ENCODE results near the gene KRT6C.

KRT6C gene

GRCh38 chr12:52434081-52434733, 39.4 kb downstream of the KRT6C start, which contains the start of gene KRT75:
Gene KRT75 (minus strand): TSS chr12:52434371. CDS start chr12:52434304, 67 bp downstream.
- no peak within 1 kb of the TSS for H3K27ac ChIP-seq
- H3K27me3 ChIP-seq: peaks cover 5% of the 10 kb centered on the region
- H3K4me1 ChIP-seq (ENCODE audit: control insufficient read depth in 1 of 2, insufficient read depth in 1 of 2, low read depth in 1 of 2, low read length in 1 of 2): no peaks in the 10 kb centered on the region

GRCh38 chr12:52433501-52434080, 40.0 kb downstream of the KRT6C start:
- H3K27me3 ChIP-seq: peaks cover 5% of the 10 kb centered on the region
- H3K4me1 ChIP-seq (ENCODE audit: control insufficient read depth in 1 of 2, insufficient read depth in 1 of 2, low read depth in 1 of 2, low read length in 1 of 2): no peaks in the 10 kb centered on the region
- H3K27ac ChIP-seq: no peak overlapping the region
- no peaks in the 10 kb centered on the region for H3K36me3 ChIP-seq
- no peaks in the 10 kb centered on the region for H3K9me3 ChIP-seq
- no peak overlapping the region for H3K4me3 ChIP-seq (ENCODE audit: low read depth in 1 of 2, low read length in 1 of 2)
- no peak for TF ChIP-seq CTCF (IDR thresholded peaks at IDR 0.05)

More at GRCh38 chr12:52434081-52434733, 39.4 kb downstream of the KRT6C start, which contains the start of gene KRT75:
- no peaks in the 10 kb centered on the region for H3K36me3 ChIP-seq
- TF ChIP-seq CTCF (IDR thresholded peaks at IDR 0.05): no peak
- H3K9me3 ChIP-seq: no peaks in the 10 kb centered on the region
- H3K4me3 ChIP-seq (ENCODE audit: low read depth in 1 of 2, low read length in 1 of 2): no peak within 1 kb of the TSS

- no peaks in the 10 kb centered on the region for H3K9me3 ChIP-seq
- H3K27ac ChIP-seq: no peak overlapping the region
- no peaks in the 10 kb centered on the region for H3K36me3 ChIP-seq
- H3K4me3 ChIP-seq (ENCODE audit: low read depth in 1 of 2, low read length in 1 of 2): no peak overlapping the region
- H3K4me1 ChIP-seq (ENCODE audit: control insufficient read depth in 1 of 2, insufficient read depth in 1 of 2, low read depth in 1 of 2, low read length in 1 of 2): no peaks in the 10 kb centered on the region
- peaks cover 5% of the 10 kb centered on the region for H3K27me3 ChIP-seq
- no peak for TF ChIP-seq CTCF (IDR thresholded peaks at IDR 0.05)
Observed at GRCh38 chr12:52432559-52433207, 40.9 kb downstream of the KRT6C start.

- Histone ChIP-seq H3K36me3 (no peaks in the 10 kb centered on the region), H3K27ac (no peak overlapping the region), H3K4me1 (ENCODE audit: control insufficient read depth in 1 of 2, insufficient read depth in 1 of 2, low read depth in 1 of 2, low read length in 1 of 2) (no peaks in the 10 kb centered on the region), H3K9me3 (no peaks in the 10 kb centered on the region), H3K27me3 (peaks cover 15% of the 10 kb centered on the region), H3K4me3 (ENCODE audit: low read depth in 1 of 2, low read length in 1 of 2) (no peak overlapping the region)
- no peak for TF ChIP-seq CTCF (IDR thresholded peaks at IDR 0.05)
Observed at GRCh38 chr12:52428121-52428520, 45.5 kb downstream of the KRT6C start.

GRCh38 chr12:52427083-52427482, 46.5 kb downstream of the KRT6C start:
- no peaks in the 10 kb centered on the region for H3K36me3 ChIP-seq
- no peak overlapping the region for H3K27ac ChIP-seq
- peaks cover 15% of the 10 kb centered on the region for H3K27me3 ChIP-seq
- no peak for TF ChIP-seq CTCF (IDR thresholded peaks at IDR 0.05)
- H3K9me3 ChIP-seq: no peaks in the 10 kb centered on the region
- H3K4me3 ChIP-seq (ENCODE audit: low read depth in 1 of 2, low read length in 1 of 2): no peak overlapping the region
- H3K4me1 ChIP-seq (ENCODE audit: control insufficient read depth in 1 of 2, insufficient read depth in 1 of 2, low read depth in 1 of 2, low read length in 1 of 2): no peaks in the 10 kb centered on the region
